Coronary artery (tissue), 2 donors: Measurements from ENCODE around the gene TUBA1B.
A peak's percentile ranks its signal among the peaks of the same experiment; 100 is the strongest.

Source experiments
- DNase-seq: peaks from one replicate; pipeline ENCODE4 v3.0.0-alpha.2; 2017; ENCODE audit warnings: low spot score
- H3K27ac ChIP-seq, 2 donors: fragments of 200-600 bp; sonication (generic); one replicate each; pipeline ENCODE4 v1.5.1; 2016 to 2019
- H3K4me3 ChIP-seq: fragments of 200-600 bp; sonication (generic); 2 replicates; pipeline ENCODE4 v1.5.1; 2016; ENCODE audit warnings: mild to moderate bottlenecking, moderate library complexity
- TF ChIP-seq, protein P1 (sequence below): fragments of 200-600 bp; sonication (generic); IDR thresholded peaks from one replicate; pipeline ENCODE4 v1.5.1; 2019; ENCODE audit warnings: antibody characterized with exemption

Gene TUBA1B

DNA sequence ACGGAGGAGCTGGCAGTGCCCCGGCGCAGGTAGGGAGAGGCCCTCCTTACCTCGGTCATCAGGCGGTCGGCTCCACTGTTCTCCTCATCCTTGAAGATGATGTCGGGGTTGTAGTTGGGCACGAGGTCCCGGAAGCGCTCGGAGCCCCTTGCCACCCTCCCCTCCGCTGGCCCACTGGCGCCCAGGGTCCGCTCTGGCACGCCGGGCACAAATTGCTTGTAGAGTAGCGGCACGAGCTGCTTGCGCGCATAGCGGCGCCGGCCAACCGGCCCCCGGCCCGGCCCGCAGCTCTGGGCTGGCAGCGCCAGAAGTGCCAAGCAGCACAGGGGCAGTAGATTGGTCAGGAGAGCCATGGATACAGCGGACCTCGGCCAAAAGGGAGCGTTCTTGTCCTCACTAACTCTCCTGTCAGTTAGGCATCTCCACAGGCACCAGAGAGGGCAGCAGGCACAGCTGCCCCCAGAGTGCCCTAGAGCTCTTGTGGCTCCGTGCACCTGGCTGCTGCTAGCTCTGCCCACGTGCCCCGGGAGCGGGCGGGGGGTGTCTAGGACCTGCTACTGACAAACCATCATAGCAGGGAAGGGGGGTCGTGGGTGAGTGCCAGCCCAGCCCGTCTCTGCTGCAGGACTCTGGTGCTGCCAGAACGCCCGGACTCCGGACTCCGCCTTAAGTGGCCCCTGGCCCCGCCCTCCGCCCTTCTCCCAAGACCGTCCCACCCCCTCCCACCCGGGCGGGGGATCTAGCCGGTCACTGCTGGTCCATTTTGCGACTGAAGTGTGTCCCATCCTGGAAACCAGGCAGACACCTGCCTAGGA is 36.8 kb downstream of the TUBA1B start, which contains the start of gene DHH:
Gene DHH, minus strand, starts transcription at position 642 of the 815 bp plus-strand sequence. Its CDS starts 289 bp downstream, at position 353.
- DNase-seq = no peak
- peak within 1 kb of the TSS in 1 of 2 donors; percentile 42 for H3K27ac ChIP-seq
- TF ChIP-seq, protein P1, sequence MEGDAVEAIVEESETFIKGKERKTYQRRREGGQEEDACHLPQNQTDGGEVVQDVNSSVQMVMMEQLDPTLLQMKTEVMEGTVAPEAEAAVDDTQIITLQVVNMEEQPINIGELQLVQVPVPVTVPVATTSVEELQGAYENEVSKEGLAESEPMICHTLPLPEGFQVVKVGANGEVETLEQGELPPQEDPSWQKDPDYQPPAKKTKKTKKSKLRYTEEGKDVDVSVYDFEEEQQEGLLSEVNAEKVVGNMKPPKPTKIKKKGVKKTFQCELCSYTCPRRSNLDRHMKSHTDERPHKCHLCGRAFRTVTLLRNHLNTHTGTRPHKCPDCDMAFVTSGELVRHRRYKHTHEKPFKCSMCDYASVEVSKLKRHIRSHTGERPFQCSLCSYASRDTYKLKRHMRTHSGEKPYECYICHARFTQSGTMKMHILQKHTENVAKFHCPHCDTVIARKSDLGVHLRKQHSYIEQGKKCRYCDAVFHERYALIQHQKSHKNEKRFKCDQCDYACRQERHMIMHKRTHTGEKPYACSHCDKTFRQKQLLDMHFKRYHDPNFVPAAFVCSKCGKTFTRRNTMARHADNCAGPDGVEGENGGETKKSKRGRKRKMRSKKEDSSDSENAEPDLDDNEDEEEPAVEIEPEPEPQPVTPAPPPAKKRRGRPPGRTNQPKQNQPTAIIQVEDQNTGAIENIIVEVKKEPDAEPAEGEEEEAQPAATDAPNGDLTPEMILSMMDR = no peak
- peak within 1 kb of the TSS; percentile 66 for H3K4me3 ChIP-seq

- peak overlapping the region in 1 of 2 donors; percentile 42 for H3K27ac ChIP-seq
- no peak for DNase-seq
- TF ChIP-seq, protein P1 = no peak
- peak overlapping the region; percentile 66 for H3K4me3 ChIP-seq
Observed at GRCh38 chr12:49093792-49094159, 37.4 kb downstream of the TUBA1B start.

DNA sequence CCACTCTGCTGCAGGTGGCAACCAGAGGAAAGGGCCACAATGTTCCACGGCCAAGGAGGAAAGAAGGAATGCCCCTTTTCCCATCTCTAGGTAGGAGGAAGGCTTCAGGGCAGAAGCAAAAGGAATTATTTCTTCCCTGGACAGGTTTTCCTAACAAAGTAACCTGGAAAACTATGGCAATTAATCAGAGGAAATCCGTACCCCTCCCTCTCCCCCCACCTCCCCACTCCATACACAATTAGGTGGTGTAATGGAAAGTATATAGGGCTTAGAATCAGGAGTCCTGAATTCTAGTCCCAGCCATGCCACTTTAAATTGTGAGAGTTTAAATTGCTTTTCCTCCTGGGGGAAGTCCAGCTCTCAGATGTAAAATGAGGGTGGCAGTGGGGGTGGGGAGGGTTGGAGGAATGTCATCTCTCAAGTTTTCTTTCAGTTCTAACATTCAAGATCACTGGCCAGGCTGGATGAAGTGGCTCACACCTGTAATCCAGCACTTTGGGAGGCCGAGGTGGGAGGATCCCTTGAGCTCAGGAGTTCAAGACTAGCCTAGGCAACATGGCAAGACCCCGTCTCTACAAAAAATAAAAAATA is 38.3 kb downstream of the TUBA1B start:
- TF ChIP-seq, protein P1 = no peak
- DNase-seq = no peak
- peak overlapping the region; percentile 52 for H3K4me3 ChIP-seq
- no peak overlapping the region for H3K27ac ChIP-seq

DNA sequence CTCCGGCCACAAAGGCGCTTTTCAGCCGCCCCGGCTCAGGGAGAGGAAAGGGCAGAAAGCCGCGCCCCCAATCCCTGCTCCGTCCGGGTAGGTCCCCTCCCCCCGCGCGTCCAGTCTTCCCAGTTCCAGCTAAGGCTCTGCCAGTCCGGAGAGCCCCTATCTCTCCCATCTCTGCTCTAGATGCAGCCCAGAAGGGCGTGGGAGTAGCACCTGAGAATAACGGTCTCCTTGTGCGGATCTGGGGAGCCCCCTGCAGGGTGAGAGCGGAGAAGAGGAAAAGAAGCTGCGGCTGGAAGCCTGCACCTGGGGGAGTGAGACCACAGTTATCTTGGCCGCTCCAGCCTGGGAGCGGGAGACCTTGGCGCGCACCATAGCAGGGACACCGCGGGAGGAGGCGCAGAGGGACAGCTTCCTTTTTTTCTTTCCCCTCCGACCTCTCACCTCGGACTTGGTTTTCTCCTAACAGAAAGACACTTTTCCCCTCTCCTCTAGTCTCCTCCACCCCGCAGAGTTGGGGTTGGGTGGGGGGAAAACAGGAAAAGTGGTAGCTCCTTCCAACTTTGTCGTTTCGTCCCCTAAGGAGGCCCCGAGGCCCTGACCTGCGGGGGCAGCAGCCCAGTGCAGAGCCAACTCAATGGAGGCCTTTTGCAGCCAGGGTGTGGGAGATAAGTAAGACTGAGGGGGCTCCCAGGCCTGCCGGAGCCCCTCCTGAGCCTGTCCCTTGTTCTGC is 38.9 kb downstream of the TUBA1B start:
- H3K4me3 ChIP-seq = peak overlapping the region; percentile 52
- peak overlapping the region in 1 of 2 donors; percentile 46 for H3K27ac ChIP-seq
- TF ChIP-seq, protein P1 = no peak

GRCh38 chr12:49091836-49092085 is 39.4 kb downstream of the TUBA1B start:
- Histone ChIP-seq H3K4me3 (peak overlapping the region; percentile 52), H3K27ac (peak overlapping the region in 1 of 2 donors; percentile 46)
- TF ChIP-seq, protein P1 = no peak
- DNase-seq = no peak

More for the DNA sequence above, 38.9 kb downstream of the TUBA1B start:
- no peak for DNase-seq

DNA sequence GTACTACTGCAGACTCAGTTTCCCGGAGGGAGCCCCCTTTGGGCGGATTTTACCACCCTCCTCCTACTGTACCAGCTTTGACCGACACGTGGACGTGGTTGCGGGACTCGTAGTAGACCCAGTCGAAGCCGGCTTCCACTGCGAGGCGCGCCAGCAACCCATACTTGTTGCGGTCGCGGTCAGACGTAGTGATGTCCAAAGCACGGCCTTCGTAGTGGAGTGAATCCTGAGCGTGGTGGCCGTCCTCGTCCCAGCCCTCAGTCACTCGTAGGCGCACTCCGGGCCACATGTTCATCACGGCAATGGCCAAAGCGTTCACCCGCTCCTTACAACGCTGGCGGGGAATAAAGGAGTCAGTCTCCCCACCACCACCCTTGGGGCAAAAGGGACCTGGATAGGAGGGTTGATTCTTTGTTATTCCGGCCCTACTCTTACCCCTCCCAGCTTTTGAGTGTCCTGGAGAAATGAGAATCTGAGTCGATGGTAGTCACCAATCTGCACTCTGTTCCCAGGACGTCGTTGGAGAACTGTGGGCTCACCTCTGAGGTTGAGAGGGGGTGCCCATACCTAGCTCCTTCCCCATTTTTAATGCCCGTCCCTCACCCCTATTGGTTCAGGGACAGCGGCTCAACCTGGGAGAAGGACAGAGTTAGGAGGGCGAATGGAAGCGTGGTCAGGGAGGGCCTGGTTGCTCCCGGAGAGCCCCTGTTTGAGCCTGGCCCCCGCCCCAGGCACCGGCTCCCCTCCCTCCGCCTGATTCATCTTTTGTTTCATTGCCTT is 39.9 kb downstream of the TUBA1B start:
- TF ChIP-seq, protein P1 = no peak
- no peak for DNase-seq
- H3K27ac ChIP-seq = peak overlapping the region in 1 of 2 donors; percentile 46
- H3K4me3 ChIP-seq = peak overlapping the region; percentile 52
